ENCODE results near the gene CHIT1.

DNA sequence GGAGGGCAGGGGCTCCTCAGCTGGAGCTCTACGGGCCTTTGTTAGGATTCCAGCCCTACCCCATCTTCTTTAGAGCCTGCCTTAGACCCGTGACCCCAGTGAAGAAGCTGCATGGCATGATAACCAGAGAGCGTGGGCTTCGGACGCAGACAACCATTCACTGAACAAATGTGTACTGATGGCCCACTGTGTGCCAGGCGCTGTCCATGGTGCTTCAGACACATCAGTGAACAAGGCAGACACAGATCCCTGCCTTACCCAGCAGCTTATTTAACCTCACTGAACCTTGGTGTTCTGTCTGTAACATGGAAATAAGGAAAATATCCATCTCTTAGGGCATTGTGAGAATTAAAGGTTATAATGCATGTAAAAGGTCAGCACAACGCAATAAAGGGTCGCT, 9.5 kb downstream of the CHIT1 start:
- TF ChIP-seq, protein P1, sequence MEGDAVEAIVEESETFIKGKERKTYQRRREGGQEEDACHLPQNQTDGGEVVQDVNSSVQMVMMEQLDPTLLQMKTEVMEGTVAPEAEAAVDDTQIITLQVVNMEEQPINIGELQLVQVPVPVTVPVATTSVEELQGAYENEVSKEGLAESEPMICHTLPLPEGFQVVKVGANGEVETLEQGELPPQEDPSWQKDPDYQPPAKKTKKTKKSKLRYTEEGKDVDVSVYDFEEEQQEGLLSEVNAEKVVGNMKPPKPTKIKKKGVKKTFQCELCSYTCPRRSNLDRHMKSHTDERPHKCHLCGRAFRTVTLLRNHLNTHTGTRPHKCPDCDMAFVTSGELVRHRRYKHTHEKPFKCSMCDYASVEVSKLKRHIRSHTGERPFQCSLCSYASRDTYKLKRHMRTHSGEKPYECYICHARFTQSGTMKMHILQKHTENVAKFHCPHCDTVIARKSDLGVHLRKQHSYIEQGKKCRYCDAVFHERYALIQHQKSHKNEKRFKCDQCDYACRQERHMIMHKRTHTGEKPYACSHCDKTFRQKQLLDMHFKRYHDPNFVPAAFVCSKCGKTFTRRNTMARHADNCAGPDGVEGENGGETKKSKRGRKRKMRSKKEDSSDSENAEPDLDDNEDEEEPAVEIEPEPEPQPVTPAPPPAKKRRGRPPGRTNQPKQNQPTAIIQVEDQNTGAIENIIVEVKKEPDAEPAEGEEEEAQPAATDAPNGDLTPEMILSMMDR (IDR thresholded peaks at IDR 0.05 in 4 of 5, conservative IDR thresholded peaks at IDR 0.05 in 1 of 5), result no peak
- TF ChIP-seq POLR2A (IDR thresholded peaks at IDR 0.05), result no peak
